Measurements from ENCODE around the gene SCARB1.

Gene SCARB1

GRCh38 chr12:124856842-124857178 lies 6.9 kb downstream of the SCARB1 start:
- Histone ChIP-seq H3K4me1 (ENCODE audit: insufficient read depth, low read length) (no peaks in the 10 kb centered on the region; the same call in 1 of the 2 replicates), H3K27ac (ENCODE audit: low read depth, low read length) (no peak overlapping the region), H3K36me3 (ENCODE audit: insufficient read depth, low read length) (peaks cover 10% of the 10 kb centered on the region), H3K27me3 (ENCODE audit: insufficient read depth, low read length) (no peaks in the 10 kb centered on the region), H3K9me3 (ENCODE audit: insufficient read depth, low read depth, low read length) (no peaks in the 10 kb centered on the region), H3K4me3 (ENCODE audit: low read length) (no peak overlapping the region), H3K9ac (ENCODE audit: low read depth, low read length) (no peak overlapping the region)
- WGBS = 93% methylated on average over 14 of the region's 14 CpGs

DNA sequence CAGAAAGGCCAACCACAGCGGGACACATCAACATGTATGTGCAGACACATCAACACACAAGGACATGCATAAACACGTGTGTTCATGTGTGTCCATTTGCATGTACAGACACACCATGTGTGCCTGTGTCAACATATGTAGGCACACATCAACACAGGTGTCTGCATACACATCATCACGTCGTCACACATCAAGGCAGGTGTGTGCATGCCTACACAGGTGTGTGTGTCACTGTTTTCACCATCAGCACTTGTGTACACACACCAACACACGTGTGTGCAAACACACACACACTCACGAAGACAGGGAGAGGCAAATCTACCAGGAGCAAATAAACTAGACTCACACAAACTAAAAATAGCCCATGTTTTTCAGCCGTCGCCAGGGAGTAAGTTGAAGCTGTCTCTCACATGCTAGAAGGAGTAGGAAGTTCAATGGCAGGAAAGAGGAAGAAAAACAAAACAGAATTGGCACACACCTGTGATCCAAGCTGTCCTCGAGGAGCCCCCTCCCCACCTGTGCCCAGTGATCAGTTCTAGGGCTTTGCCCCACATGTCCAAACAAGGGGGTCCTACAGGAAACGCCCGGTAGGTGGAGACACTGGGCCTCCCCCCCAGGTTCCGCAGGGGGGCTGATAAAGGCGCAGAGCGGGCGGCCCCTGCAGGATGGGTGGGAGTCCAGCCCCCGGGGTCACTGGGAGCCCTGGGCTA lies 7.4 kb downstream of the SCARB1 start:
- Histone ChIP-seq H3K9ac (ENCODE audit: low read depth, low read length) (no peak overlapping the region), H3K9me3 (ENCODE audit: insufficient read depth, low read depth, low read length) (no peaks in the 10 kb centered on the region), H3K4me1 (ENCODE audit: insufficient read depth, low read length) (no peaks in the 10 kb centered on the region; the same call in 1 of the 2 replicates), H3K36me3 (ENCODE audit: insufficient read depth, low read length) (peaks cover 10% of the 10 kb centered on the region; the same call in 1 of the 2 replicates), H3K4me3 (ENCODE audit: low read length) (no peak overlapping the region), H3K27ac (ENCODE audit: low read depth, low read length) (no peak overlapping the region), H3K27me3 (ENCODE audit: insufficient read depth, low read length) (no peaks in the 10 kb centered on the region)
- 94% methylated on average over 16 of the region's 16 CpGs for WGBS

- H3K9me3 ChIP-seq (ENCODE audit: insufficient read depth, low read depth, low read length) = no peaks in the 10 kb centered on the region
- H3K9ac ChIP-seq (ENCODE audit: low read depth, low read length) = no peak overlapping the region
- H3K4me3 ChIP-seq (ENCODE audit: low read length) = no peak overlapping the region
- WGBS = 89% methylated on average over 15 of the region's 15 CpGs
- H3K27ac ChIP-seq (ENCODE audit: low read depth, low read length) = no peak overlapping the region
- H3K27me3 ChIP-seq (ENCODE audit: insufficient read depth, low read length) = no peaks in the 10 kb centered on the region
- H3K36me3 ChIP-seq (ENCODE audit: insufficient read depth, low read length) = 0 out of 2 replicates have a peak, but pooled peaks cover 6% of the 10 kb centered on the region
- H3K4me1 ChIP-seq (ENCODE audit: insufficient read depth, low read length) = no peaks in the 10 kb centered on the region; the same call in 1 of the 2 replicates
Measured at GRCh38 chr12:124855275-124855957, 8.2 kb downstream of the SCARB1 start.

DNA sequence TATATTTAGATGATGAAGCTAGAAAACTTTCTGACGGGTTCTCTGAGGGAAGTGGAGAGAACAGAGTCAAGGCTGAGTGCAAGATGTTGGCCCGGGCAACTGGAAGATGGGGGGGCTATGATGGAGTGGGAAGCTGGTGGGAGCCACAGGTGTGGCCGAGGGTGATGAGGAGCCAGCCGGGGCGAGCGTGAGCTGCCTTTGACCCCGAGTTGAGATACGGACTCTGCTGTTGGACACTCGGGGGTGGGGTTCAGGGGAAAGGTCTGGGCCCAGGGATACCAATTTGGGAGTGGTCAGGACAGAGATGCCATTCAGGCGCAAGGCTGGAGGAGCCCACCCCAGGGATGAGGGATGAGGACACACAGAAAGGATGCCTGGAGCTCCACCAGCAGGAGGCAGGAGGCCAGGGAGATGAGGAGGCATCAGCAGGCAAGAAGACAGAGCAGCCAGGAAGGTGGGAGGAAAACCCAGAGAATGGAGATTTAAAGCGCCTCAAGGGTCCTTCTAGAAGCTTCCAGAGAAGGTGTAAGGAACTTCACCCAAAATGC lies 9.0 kb downstream of the SCARB1 start:
- WGBS = 96% methylated on average over 11 of the region's 11 CpGs
- Histone ChIP-seq H3K9me3 (ENCODE audit: insufficient read depth, low read depth, low read length) (no peaks in the 10 kb centered on the region), H3K4me1 (ENCODE audit: insufficient read depth, low read length) (no peaks in the 10 kb centered on the region; the same call in 1 of the 2 replicates), H3K27ac (ENCODE audit: low read depth, low read length) (no peak overlapping the region), H3K9ac (ENCODE audit: low read depth, low read length) (no peak overlapping the region), H3K27me3 (ENCODE audit: insufficient read depth, low read length) (no peaks in the 10 kb centered on the region), H3K36me3 (ENCODE audit: insufficient read depth, low read length) (0 out of 2 replicates have a peak, but pooled peaks cover 5% of the 10 kb centered on the region), H3K4me3 (ENCODE audit: low read length) (no peak overlapping the region)

GRCh38 chr12:124853781-124854636 lies 9.7 kb downstream of the SCARB1 start:
- Histone ChIP-seq H3K27ac (ENCODE audit: low read depth, low read length) (no peak overlapping the region), H3K4me3 (ENCODE audit: low read length) (no peak overlapping the region), H3K27me3 (ENCODE audit: insufficient read depth, low read length) (no peaks in the 10 kb centered on the region), H3K9me3 (ENCODE audit: insufficient read depth, low read depth, low read length) (no peaks in the 10 kb centered on the region), H3K9ac (ENCODE audit: low read depth, low read length) (no peak overlapping the region), H3K4me1 (ENCODE audit: insufficient read depth, low read length) (no peaks in the 10 kb centered on the region; the same call in 1 of the 2 replicates), H3K36me3 (ENCODE audit: insufficient read depth, low read length) (0 out of 2 replicates have a peak, but pooled peaks cover 5% of the 10 kb centered on the region)
- WGBS = 90% methylated on average over 24 of the region's 24 CpGs

DNA sequence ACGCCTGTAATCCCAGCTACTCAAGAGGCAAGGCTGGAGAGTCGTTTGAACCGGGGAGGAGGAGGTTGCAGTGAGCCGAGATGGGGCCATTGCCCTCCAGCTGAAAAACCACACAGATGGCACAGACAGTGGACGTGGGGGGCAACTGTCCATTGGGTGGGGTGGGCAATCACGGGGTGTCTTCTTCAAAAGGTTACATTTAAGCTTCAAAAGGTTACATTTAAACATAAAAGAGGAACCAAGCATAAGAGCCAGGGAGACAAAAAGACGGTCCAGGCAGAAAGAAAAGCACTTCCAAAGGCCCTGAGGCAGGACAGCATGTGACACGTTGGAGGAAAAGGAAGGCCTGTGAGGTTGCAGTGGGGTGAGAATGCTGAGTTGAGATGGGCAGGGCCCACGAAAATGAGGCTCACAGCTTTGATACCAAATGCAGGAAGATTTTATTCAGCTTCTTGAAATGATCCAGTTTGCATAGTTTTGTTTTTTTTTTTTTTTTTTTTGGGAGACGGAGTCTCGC lies 10.7 kb downstream of the SCARB1 start:
- peaks cover 7% of the 10 kb centered on the region; the same call in 1 of the 2 replicates for H3K36me3 ChIP-seq (ENCODE audit: insufficient read depth, low read length)
- H3K9me3 ChIP-seq (ENCODE audit: insufficient read depth, low read depth, low read length) = no peaks in the 10 kb centered on the region
- H3K27me3 ChIP-seq (ENCODE audit: insufficient read depth, low read length) = no peaks in the 10 kb centered on the region
- WGBS = 94% methylated on average over 10 of the region's 11 CpGs
- no peak overlapping the region for H3K27ac ChIP-seq (ENCODE audit: low read depth, low read length)
- H3K9ac ChIP-seq (ENCODE audit: low read depth, low read length) = no peak overlapping the region
- H3K4me1 ChIP-seq (ENCODE audit: insufficient read depth, low read length) = no peaks in the 10 kb centered on the region; the same call in 1 of the 2 replicates
- no peak overlapping the region for H3K4me3 ChIP-seq (ENCODE audit: low read length)

GRCh38 chr12:124852329-124852831 lies 11.3 kb downstream of the SCARB1 start:
- H3K27me3 ChIP-seq (ENCODE audit: insufficient read depth, low read length) = no peaks in the 10 kb centered on the region
- H3K4me3 ChIP-seq (ENCODE audit: low read length) = no peak overlapping the region
- H3K27ac ChIP-seq (ENCODE audit: low read depth, low read length) = no peak overlapping the region
- no peak overlapping the region for H3K9ac ChIP-seq (ENCODE audit: low read depth, low read length)
- peaks cover 7% of the 10 kb centered on the region; the same call in 1 of the 2 replicates for H3K36me3 ChIP-seq (ENCODE audit: insufficient read depth, low read length)
- WGBS = 84% methylated on average over 13 of the region's 13 CpGs
- H3K4me1 ChIP-seq (ENCODE audit: insufficient read depth, low read length) = no peaks in the 10 kb centered on the region; the same call in 1 of the 2 replicates
- no peaks in the 10 kb centered on the region for H3K9me3 ChIP-seq (ENCODE audit: insufficient read depth, low read depth, low read length)

GRCh38 chr12:124851342-124851741 lies 12.3 kb downstream of the SCARB1 start:
- H3K4me1 ChIP-seq (ENCODE audit: insufficient read depth, low read length) = no peaks in the 10 kb centered on the region; the same call in 1 of the 2 replicates
- no peaks in the 10 kb centered on the region for H3K9me3 ChIP-seq (ENCODE audit: insufficient read depth, low read depth, low read length)
- H3K4me3 ChIP-seq (ENCODE audit: low read length) = no peak overlapping the region
- H3K27ac ChIP-seq (ENCODE audit: low read depth, low read length) = no peak overlapping the region
- no peak overlapping the region for H3K9ac ChIP-seq (ENCODE audit: low read depth, low read length)
- peaks cover 7% of the 10 kb centered on the region; the same call in 1 of the 2 replicates for H3K36me3 ChIP-seq (ENCODE audit: insufficient read depth, low read length)
- no peaks in the 10 kb centered on the region for H3K27me3 ChIP-seq (ENCODE audit: insufficient read depth, low read length)
- WGBS = 92% methylated on average over 8 of the region's 8 CpGs

GRCh38 chr12:124849382-124849781 lies 14.3 kb downstream of the SCARB1 start:
- H3K4me1 ChIP-seq (ENCODE audit: insufficient read depth, low read length) = no peaks in the 10 kb centered on the region
- H3K36me3 ChIP-seq (ENCODE audit: insufficient read depth, low read length) = peaks cover 7% of the 10 kb centered on the region; the same call in 1 of the 2 replicates
- no peak overlapping the region for H3K27ac ChIP-seq (ENCODE audit: low read depth, low read length)
- no peaks in the 10 kb centered on the region for H3K9me3 ChIP-seq (ENCODE audit: insufficient read depth, low read depth, low read length)
- WGBS = 92% methylated on average over 8 of the region's 8 CpGs
- no peak overlapping the region for H3K4me3 ChIP-seq (ENCODE audit: low read length)
- H3K9ac ChIP-seq (ENCODE audit: low read depth, low read length) = no peak overlapping the region
- H3K27me3 ChIP-seq (ENCODE audit: insufficient read depth, low read length) = no peaks in the 10 kb centered on the region

DNA sequence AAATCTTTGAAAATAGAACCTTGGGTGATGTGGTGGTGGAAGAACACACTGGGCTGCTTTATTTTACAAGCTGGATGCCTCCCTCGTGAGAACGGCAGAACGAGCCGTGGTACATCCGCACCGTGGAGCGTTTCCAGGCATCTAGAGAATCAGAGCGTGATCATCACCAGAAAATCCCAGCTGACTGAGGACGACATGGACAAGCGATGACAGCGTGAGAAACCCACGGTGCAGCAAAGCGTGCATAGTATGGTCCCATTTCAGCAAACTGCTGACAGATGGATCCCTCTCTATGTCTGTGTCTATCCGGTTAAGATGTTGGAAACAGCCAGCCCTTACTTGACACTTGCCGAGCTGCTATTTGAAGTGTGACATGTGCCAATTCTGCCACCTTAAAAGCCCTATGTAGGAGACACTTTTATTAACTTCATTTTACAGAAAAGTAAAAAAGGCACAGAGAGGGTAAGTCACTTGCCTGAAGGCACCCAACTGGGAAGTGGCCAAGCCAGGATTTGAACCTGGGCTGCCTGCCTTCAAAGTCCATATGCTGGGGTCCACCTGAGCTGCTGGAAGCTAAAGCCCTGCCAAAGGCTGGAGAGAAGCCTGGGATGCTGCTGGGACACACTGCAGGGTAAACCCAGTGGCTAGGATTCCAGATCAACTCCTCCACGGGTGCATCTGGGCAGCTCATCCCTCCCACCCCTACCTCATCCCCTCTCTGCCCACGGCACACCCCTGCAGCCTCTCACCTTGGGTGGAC lies 14.9 kb downstream of the SCARB1 start:
- Histone ChIP-seq H3K9me3 (ENCODE audit: insufficient read depth, low read depth, low read length) (no peaks in the 10 kb centered on the region), H3K9ac (ENCODE audit: low read depth, low read length) (no peak overlapping the region), H3K4me1 (ENCODE audit: insufficient read depth, low read length) (no peaks in the 10 kb centered on the region), H3K4me3 (ENCODE audit: low read length) (no peak overlapping the region), H3K36me3 (ENCODE audit: insufficient read depth, low read length) (peaks cover 7% of the 10 kb centered on the region; the same call in 1 of the 2 replicates), H3K27ac (ENCODE audit: low read depth, low read length) (no peak overlapping the region), H3K27me3 (ENCODE audit: insufficient read depth, low read length) (no peaks in the 10 kb centered on the region)
- WGBS = 96% methylated on average over 17 of the region's 17 CpGs

Measured in HUES64 (cell line).